NCI-H1105 (cell line): ENCODE results near the gene APBA2.

Source experiments
- DNase-seq: peaks from one replicate; lab custom pipeline; 2025; lab: John Stamatoyannopoulos, UW

APBA2 gene

DNA sequence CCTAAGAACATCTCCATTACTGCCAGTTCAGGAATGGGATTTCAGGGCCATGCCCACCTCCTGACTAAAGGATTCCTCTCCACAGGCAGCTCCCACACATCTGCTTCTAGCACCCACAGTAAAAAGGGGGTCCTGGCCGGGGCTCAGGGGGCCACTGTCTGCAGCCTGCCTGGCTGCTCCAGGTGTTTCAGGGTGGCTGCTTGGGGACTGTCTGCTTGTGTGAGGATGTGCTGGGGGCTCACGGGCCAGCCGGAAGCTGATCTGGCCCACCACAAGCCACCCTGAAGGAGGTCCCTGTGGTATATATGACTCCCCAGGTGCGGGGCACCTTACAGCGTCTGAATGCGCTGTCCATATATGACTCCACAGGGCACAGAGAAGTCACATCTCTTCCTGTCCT is 248.5 kb downstream of the APBA2 start:
- no peak for DNase-seq

DNA sequence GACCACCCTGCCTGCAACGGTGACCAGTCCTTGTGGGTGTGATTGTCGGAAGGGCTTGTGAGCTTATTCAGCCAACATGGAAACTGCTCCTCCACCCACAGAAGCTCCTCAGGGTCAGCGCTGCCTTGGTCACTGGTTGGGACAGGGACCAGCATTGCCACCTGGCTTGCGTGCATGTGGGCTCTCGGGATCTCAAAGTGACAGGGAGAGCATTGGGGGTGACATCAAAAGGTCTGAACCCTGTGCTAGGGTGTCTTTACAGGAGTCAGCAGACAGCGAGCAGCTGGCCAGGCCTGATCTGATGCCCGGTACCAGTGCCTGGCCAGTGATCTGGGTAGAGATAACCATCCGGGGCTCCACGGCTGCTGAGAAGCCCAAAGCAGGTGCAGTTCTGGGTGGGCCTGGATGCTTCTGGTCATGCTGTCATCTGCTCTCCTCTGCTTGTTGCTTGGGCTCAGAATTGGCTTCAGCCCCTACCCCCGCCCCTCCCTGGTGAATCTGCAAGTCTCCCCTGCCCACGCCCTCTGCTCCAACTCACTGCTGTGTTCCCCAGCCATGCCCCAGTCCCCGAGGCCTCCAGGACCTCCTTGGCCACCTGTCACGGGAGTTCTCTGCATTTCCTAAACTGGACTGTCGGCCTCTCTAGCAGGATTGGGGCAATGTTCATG is 249.0 kb downstream of the APBA2 start:
- no peak for DNase-seq

DNA sequence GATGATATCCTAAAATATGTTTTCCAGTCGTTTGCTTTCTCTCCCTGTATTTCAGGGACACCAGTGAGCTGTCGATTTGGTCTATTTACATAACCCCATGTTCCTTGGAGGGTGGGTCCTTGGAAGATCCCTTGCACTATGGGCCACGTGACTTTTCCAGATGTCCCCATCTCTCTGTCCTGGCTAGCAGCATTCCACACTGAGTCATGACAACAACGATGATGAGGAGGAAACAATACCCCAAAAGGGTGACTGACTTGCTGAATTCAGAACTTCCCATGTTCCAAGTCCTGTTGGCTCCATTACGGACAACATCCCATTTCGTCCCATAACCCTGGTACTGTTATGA is 249.5 kb downstream of the APBA2 start:
- DNase-seq, result no peak

DNA sequence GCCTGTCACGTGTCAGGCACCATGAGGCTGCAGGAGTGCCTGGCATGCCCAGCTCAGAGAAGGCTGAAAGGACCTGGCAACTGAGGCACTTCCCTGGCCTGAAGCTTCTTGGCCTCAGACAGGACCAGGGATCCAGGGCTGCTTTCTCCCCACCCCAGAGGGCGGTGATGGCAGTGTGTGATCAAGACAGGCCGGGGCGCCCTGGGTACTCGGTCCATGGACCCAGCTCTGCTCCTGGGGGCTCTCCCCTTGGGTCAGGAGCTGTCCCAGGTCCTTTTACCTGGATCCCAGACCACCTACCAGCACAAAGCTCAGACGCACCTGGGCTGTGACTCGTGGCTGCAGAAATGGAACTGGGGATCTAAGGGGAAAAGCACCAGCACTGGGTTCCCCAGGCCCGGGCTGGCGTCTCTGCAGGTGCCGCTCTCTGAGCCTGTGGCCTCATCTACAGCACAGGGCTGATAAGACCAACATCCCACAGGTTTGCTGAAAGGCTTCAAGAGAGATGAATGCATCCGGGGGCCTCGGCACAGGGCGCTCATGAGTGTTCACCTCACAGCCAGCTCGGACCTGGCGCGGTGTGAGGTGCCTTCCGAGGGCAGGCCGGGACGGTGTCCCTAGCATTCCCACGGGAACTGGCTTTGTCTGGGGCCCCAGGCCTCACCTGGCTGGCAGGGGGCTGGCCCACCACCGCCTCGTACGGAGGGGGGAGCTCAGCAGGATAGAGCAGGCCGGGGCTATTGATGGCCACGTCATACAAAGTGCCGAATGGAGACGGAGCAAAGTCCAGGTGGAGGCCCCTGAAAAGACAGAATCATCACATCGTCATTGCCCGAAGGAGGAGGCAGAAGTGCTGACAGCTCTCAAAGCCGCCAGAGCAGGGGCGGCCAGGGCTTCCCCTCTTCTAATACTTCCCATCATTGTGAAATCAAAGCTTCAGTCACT is 250.2 kb downstream of the APBA2 start:
- no peak for DNase-seq

DNA sequence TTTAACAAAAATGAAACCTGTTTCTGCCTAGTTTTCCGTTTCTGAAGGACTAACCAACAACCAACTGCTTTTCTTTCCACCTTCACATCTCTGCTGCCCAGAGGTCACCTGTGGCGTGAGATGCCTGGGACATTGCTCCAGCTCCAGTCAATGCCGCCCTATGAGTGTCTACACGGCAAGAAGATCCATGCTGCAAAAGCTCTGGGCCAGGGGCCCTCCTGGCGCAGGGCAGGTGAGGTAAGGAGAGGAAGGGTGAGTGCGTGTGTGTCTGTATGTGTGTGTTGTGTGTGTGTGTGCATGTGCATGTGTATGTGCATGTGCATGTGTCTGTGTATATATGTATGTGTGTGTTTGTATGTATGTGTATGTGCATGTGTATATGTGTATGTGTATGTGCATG is 252.5 kb downstream of the APBA2 start:
- DNase-seq, result no peak

DNA sequence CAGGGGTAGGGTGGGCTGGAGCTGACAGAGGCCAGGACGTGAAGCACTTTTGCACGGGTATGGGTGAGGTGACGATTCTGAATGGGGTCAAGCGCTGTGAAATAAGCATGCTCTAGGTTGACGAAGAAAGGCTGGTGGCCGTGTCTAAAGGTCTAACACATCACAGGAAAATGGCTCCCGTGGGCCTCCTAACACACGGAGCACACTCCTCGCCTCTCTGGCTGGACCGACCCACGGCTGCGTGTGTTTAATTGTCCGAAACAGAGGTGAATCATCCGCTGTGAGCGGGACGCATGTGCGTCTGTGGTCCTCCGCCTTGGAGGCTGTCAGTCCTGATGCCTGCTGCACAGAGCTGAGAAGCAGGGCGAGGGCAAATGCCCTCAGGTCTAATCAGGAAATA is 253.3 kb downstream of the APBA2 start:
- DNase-seq, result no peak

DNA sequence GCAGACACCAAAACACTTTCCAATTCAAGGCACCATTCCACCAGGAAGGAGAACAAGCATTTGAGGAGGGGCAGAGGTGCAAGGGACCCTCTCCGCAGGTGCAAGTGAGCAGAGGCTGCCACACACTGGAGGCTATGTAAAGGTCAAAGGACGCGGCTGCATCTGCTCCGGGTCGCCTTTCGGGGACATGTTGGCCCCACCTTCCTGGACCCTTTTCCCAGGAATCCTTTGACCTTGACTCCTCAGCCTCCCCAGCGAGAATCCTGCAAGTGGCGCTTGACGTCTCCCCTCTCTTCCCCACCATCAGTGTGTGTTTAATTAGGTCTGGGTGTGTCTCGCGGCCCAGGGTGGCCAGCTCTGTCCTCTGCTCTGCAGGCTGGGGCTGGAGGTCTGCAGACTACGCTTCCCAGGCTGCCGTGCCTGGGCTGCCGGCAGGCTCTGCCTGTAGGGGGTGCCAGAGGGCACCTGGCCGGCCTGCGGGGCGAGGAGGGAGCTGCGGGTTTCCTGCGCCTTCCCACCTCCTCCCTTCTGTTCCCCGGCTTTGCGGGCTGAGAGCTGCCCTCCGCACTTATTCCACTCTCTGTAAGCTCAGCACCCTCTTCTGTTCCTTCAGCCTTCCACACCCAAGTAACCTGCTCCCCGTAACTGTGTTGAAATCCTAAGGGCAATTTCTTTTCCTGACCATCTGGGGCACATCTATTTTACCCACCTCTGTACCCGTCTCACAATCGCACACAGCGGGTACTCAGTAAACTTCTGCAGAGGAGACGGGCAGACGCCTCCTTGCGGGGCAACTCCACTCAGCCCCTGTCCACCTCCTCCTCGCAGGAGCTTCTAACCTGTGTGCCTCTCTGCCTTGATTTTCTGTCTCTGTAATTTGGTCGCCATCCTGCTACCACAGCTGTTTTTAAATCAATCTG is 254.0 kb downstream of the APBA2 start:
- no peak for DNase-seq

DNA sequence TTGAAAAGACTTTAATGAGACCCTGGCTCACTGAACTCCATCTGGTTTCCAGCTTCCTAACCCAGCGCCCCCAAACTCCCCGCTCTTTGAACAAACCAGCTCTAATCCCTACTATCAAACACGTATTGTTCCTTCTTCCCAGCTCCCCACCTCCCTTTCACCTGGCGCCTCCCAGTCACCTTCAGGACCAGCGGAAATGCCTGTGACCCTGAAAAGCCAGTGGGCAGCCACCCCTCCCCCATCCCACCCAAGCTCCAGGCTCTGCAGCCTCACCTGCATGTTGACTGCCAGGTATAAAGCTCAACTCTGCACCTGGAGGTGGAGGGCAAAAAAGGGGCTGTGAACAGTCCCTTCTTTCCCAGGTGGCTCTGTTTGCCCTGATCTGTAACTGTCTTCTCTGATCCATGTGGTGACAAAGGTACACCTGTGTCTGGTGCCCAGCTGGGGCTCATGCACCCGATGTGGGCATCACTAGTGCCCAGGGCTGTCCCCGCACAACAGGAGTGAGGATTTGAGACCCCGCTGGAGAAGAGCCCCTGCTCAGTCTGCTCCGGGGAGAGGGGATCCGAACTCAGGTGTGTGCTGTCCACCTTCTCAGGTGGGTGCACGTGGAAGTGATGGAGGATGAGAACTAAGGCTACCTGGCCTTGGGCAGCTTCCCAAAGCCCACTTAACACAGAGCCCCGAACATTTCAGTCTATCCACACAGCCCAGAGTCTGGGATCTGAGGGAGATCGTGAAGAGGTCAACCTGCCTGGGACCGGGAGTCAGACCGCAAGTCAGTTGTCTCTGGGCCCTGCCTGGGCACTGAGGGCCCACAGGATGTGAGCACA is 254.9 kb downstream of the APBA2 start:
- DNase-seq, result no peak

DNA sequence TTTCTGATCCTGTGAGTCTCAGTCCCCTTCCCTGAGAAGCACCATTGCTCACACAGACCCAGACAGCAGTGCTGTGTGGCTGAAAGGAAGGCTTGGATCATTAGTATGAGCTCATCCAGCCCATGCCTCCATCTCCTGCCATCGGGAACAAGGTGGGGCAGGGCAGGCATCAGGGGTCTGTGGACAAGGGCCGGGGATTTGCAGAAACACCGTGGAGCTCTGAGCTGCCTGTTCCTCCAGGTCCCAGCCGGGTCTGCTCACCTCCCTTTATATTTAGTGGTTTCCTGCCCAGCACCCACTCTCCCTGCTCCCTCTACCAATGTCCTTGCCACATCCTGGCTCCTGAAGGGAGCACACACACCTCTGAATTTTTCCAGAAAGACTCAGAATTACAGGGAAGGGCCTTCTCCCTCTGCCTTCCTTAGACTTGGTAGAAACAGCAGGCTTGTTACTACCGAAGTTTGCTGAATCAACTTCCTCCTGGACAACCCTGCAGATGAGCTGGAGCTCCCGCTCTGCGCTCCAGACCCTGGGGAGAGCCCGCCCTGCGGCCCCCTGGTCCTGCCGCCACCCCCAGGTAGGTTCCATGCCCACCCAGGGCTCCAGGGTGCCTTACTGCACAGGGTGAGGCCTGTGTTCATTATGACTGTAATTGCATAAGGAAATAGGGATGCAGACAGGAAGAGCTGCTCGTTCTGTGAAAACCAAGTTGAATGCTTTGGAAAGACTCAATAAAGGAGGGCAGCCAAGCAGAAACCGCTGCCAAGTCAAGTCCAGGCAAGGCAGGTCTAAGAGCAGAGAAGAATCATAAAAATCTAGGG is 255.7 kb downstream of the APBA2 start:
- no peak for DNase-seq

DNA sequence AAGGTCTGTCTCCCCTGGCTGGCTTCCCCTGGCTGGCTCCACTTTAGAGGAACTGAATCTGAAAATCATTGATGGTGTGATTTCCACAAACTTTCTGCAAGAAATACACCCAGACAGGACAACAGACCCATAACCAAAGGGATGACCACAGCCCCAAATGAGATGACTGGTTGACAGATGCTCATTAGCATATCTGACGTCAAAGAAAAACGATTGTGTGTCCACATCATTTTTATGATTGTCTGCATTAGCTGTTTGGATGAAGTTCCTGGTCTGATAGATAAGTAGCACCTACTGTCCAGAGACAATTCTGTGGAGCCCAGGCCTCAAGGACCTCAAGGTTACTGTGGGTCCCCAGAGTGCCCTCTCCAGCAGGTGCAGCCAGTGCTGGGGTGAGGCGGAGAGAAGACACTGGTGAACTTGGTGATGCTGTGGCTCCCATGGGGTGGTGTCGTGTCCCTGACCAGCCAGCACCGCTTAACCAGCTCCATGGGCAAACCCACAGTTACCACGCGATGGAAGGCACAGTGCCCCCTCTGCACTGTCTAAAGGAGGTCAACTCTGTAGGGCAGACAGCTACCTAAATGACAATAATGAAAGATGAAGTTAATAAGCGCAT is 256.5 kb downstream of the APBA2 start:
- no peak for DNase-seq

DNA sequence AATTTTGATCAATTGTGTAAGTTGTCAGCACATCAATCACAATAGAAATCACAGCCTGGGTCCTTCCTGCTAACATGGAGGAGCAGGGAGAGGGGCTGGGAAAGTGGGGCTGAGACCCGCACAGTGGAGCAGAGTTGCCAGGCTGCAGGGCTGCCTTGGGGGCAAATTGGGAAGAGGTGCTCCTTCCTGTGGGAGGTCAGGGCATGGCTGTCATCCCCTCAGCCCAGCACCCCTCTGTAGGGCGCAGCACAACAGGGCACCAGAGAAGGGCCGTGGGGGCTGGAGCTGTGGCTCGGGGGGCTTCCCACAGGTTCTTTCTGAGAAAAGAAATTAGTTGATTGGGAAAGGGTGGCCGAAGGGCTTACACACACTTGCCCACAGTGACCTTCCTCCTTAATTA is 257.5 kb downstream of the APBA2 start:
- DNase-seq, result no peak

DNA sequence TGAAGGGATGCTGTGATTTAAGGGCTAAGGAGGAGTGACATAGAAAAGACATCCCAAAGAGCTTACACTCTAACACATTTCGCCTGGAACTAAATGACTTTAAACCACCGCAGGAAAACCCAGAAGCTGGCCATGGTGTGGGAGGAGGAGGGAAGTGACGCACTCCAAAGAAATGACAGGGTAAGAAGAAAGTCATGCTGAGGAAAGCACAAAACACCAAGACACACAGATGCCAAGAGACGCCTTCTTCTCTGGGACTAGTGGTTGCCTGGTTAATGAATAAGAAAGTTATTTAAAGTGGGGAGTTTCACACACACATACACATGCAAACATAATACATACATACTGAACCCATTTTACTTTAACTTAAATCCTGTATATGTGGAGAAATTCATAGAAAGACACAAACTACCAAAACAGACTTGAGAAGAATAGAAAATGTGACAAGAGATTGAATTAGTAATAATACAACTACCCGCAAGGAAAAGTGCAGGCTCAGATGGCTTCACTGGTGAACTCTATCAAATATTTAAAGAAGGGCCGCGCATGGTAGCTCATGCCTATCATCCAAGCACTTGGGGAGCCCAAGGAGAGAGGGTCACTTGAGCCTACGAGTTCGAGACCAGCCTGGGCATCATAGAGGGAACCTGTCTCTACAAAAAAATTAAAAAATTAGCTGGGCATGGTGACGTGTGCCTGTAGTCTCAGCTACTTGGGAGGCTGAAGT is 258.3 kb downstream of the APBA2 start:
- no peak for DNase-seq

DNA sequence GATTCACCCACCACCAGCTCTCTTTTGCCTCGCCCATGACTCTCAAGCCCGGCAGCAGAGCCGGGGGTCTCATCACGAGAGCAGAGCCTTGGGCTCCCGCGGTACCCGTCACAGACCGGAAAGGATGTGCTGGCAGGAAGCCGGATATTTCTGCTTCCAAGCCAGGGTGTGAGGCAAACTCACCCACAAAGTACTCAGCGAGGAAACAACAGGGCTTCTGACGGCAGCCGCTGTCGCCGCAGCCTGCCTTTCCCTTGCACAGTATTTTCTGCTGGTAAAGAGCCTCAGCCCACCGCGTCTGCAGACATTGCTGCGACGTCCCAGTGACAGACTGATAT is 263.9 kb downstream of the APBA2 start:
- no peak for DNase-seq

DNA sequence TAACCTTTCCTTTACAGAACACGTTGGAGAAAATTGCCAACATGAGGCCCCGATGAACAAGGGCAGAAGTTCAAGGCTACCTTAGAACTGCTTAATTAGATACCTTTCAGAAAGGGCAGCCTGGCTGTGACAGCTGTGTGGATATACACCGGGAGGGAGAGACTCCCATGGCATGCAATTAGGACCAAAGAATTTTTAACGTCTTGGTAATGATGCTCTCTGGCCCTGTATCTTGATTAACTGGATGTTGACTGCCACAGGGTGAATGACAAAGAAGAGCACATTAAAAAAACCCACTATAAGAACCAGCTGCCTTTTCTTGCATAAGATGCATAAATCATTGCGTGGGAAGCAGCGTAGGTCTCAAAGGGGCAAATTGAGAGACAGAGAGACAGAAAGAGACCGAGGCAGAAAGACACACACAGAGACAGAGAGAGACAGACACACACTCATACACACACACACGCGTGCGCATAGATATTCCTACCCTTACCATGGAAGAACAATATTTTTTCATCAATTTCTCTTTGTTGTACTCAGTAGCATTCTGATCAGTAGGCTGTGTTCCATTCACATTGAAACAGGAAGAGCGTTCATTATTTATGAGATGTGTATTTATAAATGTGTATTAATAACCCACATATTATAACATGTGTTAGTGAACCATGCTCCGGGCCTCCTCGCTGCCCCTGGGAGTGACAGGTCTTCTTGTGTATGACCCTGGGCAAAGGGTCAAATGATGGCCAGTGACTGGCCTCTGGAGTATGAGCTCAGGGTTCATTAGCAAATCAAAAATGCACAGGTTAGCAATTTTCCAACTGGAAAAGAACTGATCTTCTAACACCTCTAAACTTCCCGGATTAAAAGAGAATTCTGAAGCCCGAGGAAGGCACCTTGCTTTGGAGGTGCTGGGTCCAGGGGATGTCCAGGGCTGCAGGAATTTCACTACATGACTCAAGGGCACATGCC is 265.0 kb downstream of the APBA2 start:
- DNase-seq, result no peak

DNA sequence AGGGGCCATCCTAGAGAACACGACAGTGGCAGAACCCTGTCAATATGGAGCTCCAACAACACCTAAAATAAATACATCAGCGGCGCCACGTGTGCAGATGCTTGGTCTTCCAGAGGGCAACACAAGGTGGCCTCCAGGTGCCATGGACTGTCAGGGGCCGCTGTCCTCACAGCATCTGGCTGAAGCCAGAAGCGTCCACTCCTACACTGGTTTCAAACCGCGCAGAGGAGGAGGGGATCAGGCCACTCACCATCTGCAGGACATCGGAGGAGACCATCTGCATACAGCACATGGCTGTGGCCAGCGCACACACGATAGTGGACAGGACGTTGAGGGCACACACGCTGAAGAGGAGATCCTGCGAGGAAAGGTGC is 265.7 kb downstream of the APBA2 start:
- no peak for DNase-seq

DNA sequence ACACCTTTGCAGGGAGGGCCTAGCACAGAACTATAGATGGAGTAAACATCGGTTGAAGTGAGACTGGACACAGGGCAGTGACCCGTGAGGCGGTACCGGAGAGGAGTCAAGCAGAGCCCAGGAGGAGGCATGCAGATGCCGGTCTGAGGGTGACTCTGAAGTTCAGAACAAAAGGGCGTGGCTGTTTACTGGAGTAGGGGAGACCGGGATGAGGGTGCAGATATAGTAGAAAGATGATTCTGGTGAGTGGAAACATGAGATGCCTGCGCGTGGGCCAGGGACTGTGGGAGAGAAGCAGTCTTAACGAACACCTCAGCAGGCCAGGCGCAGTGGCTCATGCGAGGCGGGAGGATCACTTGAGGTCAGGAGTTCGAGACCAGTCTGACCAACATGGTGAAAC is 270.7 kb downstream of the APBA2 start:
- DNase-seq, result no peak

DNA sequence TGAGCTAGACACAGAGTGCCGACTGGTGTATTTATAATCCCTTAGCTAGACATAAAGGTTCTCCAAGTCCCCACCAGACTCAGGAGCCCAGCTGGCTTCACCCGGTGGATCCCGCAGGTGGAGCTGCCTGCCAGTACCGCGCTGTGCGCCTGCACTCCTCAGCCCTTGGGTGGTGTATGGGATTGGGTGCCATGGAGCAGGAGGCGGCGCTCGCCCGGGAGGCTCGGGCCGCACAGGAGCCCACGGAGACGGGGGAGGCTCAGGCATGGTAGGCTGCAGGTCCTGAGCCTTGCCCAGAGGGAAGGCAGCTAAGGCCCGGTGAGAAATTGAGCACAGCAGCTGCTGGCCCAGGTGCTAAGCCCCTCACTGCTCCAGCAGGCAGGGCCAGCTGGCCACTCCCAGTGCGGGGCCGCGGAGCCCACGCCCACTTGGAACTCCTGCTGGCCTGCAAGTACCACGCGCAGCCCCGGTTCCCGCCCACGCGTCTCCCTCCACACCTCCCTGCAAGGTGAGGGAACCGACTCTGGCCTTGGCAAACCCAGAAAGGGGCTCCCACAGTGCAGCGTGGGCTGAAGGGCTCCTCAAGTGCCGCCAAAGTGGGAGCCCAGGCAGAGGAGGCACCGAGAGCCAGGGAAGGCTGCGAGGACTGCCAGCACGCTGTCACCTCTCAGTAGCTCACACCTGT is 274.1 kb downstream of the APBA2 start:
- no peak for DNase-seq

DNA sequence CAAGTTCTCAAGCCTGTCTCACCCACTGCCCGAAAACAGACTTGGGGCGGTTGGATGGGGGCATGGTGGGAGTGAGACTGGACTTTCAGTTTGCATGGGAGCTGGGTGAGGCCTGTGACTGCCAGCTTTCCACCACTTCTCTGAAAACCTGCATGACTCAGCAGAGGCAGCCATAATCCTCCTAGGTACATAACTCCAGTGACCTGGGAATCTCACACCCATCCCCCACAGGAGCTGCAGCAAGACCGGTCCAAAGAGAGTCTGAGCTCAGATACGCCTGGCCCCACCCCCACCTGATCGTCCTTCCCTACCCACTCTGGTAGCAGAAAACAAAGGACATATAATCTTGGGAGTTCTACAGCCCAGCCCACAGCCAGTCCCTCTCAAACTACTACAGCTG is 276.6 kb downstream of the APBA2 start:
- DNase-seq, result no peak
